Peyer's patch (tissue), 4 donors: ENCODE measurements around the gene ANKRD22. TPM values are rescaled to one million over a fixed set of nuclear protein-coding genes. Genes with fewer than 3 reads are reported as not detected.

ENCODE experiments used
- DNase-seq, 3 donors: peaks; one replicate each; pipeline ENCODE4 v3.0.0-alpha.2; 2017 to 2019
- H3K27ac ChIP-seq, 4 donors: fragments of 200-600 bp; sonication (generic); one replicate each; pipeline ENCODE4 v1.5.1; 2016 to 2019
- H3K27me3 ChIP-seq, 2 donors: fragments of 200-600 bp; sonication (generic); one replicate each; pipeline ENCODE4 v1.5.1; 2019
- H3K36me3 ChIP-seq, 3 donors: fragments of 200-600 bp; sonication (generic); one replicate each; pipeline ENCODE4 v1.5.1; 2016 to 2019
- H3K4me1 ChIP-seq, 4 donors: fragments of 200-600 bp; sonication (generic); one replicate each; pipeline ENCODE4 v1.5.1; 2016 to 2019
- H3K4me3 ChIP-seq, 4 donors: fragments of 200-600 bp; sonication (generic); 1 replicate in 3 of 4; 2 replicates in 1 of 4; pipeline ENCODE4 v1.5.1; 2016 to 2019; ENCODE audit warnings: mild to moderate bottlenecking in 1 of 4
- H3K9me3 ChIP-seq, 4 donors: fragments of 200-600 bp; sonication (generic); one replicate each; pipeline ENCODE4 v1.5.1; 2016 to 2019; ENCODE audit warnings: mild to moderate bottlenecking in 1 of 4
- CTCF ChIP-seq, 6 experiments: fragments of 450-650 bp in 4 of 6; fragments of 200-600 bp in 2 of 6; sonication (generic) in 1 of 6; IDR thresholded peaks; one replicate each; pipeline ENCODE4 v1.5.1; 2017 to 2019; ENCODE audit warnings: antibody characterized with exemption in 6 of 6, mild to moderate bottlenecking in 3 of 6, moderate library complexity in 1 of 6
- POLR2A ChIP-seq, 2 donors: fragments of 450-650 bp; IDR thresholded peaks; one replicate each; pipeline ENCODE4 v1.5.1; 2017; ENCODE audit warnings: antibody characterized with exemption in 2 of 2, mild to moderate bottlenecking in 2 of 2, moderate library complexity in 2 of 2
- total RNA-seq, 4 donors: library from RNA; depleted of rRNA; stranded (reverse); fragments of >200 nt; gene quantifications; one replicate each; pipeline ENCODE4 v1.1.0, GENCODE V29; 2016

ANKRD22 gene
- total RNA-seq, 4 donors from 2014 or later: 0.70 to 1.5 (median 1.1) TPM; not detected in 1

GRCh38 chr10:88826388-88826787, 25.3 kb downstream of the ANKRD22 start:
- H3K36me3 ChIP-seq: no peaks in the 10 kb centered on the region
- H3K4me1 ChIP-seq: no peaks in the 10 kb centered on the region
- H3K4me3 ChIP-seq: no peak overlapping the region
- DNase-seq: no peak
- no peak overlapping the region for H3K27ac ChIP-seq
- H3K27me3 ChIP-seq: no peaks in the 10 kb centered on the region
- H3K9me3 ChIP-seq: no peaks in the 10 kb centered on the region
- TF ChIP-seq CTCF (IDR thresholded peaks at IDR 0.05): no peak
- TF ChIP-seq POLR2A (IDR thresholded peaks at IDR 0.05): no peak

- no peak for TF ChIP-seq CTCF (IDR thresholded peaks at IDR 0.05)
- no peak for TF ChIP-seq POLR2A (IDR thresholded peaks at IDR 0.05)
- Histone ChIP-seq H3K27ac (no peak overlapping the region), H3K27me3 (no peaks in the 10 kb centered on the region), H3K4me3 (no peak overlapping the region), H3K9me3 (no peaks in the 10 kb centered on the region), H3K36me3 (no peaks in the 10 kb centered on the region), H3K4me1 (no peaks in the 10 kb centered on the region)
- no peak for DNase-seq
Measured at GRCh38 chr10:88820748-88821401, 30.8 kb downstream of the ANKRD22 start.

- H3K27me3 ChIP-seq: no peaks in the 10 kb centered on the region
- H3K36me3 ChIP-seq: no peaks in the 10 kb centered on the region
- H3K9me3 ChIP-seq: no peaks in the 10 kb centered on the region
- H3K27ac ChIP-seq: no peak overlapping the region
- no peaks in the 10 kb centered on the region for H3K4me1 ChIP-seq
- no peak overlapping the region for H3K4me3 ChIP-seq
- TF ChIP-seq CTCF (IDR thresholded peaks at IDR 0.05) (no peak), POLR2A (IDR thresholded peaks at IDR 0.05) (no peak)
- DNase-seq: no peak
Measured at GRCh38 chr10:88819290-88819689, 32.4 kb downstream of the ANKRD22 start.

GRCh38 chr10:88813200-88813599, 38.4 kb downstream of the ANKRD22 start:
- Histone ChIP-seq H3K4me3 (no peak overlapping the region), H3K27me3 (no peaks in the 10 kb centered on the region), H3K36me3 (no peaks in the 10 kb centered on the region), H3K9me3 (no peaks in the 10 kb centered on the region), H3K4me1 (no peaks in the 10 kb centered on the region), H3K27ac (no peak overlapping the region)
- DNase-seq: no peak
- TF ChIP-seq CTCF (IDR thresholded peaks at IDR 0.05) (no peak), POLR2A (IDR thresholded peaks at IDR 0.05) (no peak)

GRCh38 chr10:88810196-88810961, 41.3 kb downstream of the ANKRD22 start:
- TF ChIP-seq CTCF (IDR thresholded peaks at IDR 0.05) (peak in 5 of 6 experiments; percentile 38 to 73 (median 62)), POLR2A (IDR thresholded peaks at IDR 0.05) (no peak)
- Histone ChIP-seq H3K36me3 (no peaks in the 10 kb centered on the region), H3K4me1 (no peaks in the 10 kb centered on the region), H3K9me3 (no peaks in the 10 kb centered on the region), H3K27ac (no peak overlapping the region), H3K27me3 (no peaks in the 10 kb centered on the region), H3K4me3 (no peak overlapping the region)
- DNase-seq: peak in 2 of 3 donors; percentile 17 to 57
